OCI-LY1 (cell line): ENCODE results near the gene XKRX.

Experiments used
- H2AFZ ChIP-seq: fragments of 200-600 bp; sonication (generic), shearing (Covaris generic); 2 replicates; pipeline ENCODE4 v1.6.0; 2014; ENCODE audit warnings: antibody characterized with exemption, mild to moderate bottlenecking, low read length
- H3F3A ChIP-seq: fragments of 200-600 bp; sonication (generic), shearing (Covaris generic); 2 replicates; pipeline ENCODE4 v1.6.0; 2014; ENCODE audit warnings: mild to moderate bottlenecking, antibody characterized with exemption, low read length, moderate library complexity; ENCODE audit not compliant: insufficient read depth
- H3K27ac ChIP-seq: fragments of 200-600 bp; sonication (generic); 2 replicates; pipeline ENCODE4 v1.5.1; 2014; ENCODE audit warnings: low read length, mixed run types, mild to moderate bottlenecking, low read depth; ENCODE audit not compliant: poor library complexity, severe bottlenecking
- H3K27me3 ChIP-seq: fragments of 200-600 bp; sonication (generic); 2 replicates; pipeline ENCODE4 v1.6.0; 2014; ENCODE audit warnings: antibody characterized with exemption, mild to moderate bottlenecking, low read length, moderate library complexity; ENCODE audit not compliant: insufficient read depth
- H3K36me3 ChIP-seq: fragments of 200-600 bp; sonication (generic); 2 replicates; pipeline ENCODE4 v1.6.1; 2014; ENCODE audit warnings: mild to moderate bottlenecking, antibody characterized with exemption, low read length, moderate library complexity, mixed read lengths; ENCODE audit not compliant: insufficient read depth
- H3K4me1 ChIP-seq: fragments of 200-600 bp; sonication (generic); 2 replicates; pipeline ENCODE4 v1.5.1; 2014; ENCODE audit warnings: mild to moderate bottlenecking, low read length, moderate library complexity; ENCODE audit not compliant: insufficient read depth, severe bottlenecking
- H3K4me2 ChIP-seq: fragments of 200-600 bp; sonication (generic), shearing (Covaris generic); 2 replicates; pipeline ENCODE4 v1.6.1; 2014; ENCODE audit warnings: low read length
- H3K4me3 ChIP-seq: fragments of 200-600 bp; sonication (generic); 2 replicates; pipeline ENCODE4 v1.5.1; 2014; ENCODE audit warnings: low read length, low read depth, mild to moderate bottlenecking, mixed read lengths; ENCODE audit not compliant: poor library complexity, severe bottlenecking
- H3K79me2 ChIP-seq: fragments of 200-600 bp; shearing (Covaris generic); 2 replicates; pipeline ENCODE4 v1.6.1; 2016; ENCODE audit warnings: mixed run types, low read length, mixed read lengths; ENCODE audit not compliant: insufficient read depth
- H3K9ac ChIP-seq: fragments of 200-600 bp; sonication (generic), shearing (Covaris generic); 2 replicates; pipeline ENCODE4 v1.6.1; 2014; ENCODE audit warnings: mild to moderate bottlenecking, low read length, mixed read lengths
- H3K9me2 ChIP-seq: fragments of 200-600 bp; sonication (generic), shearing (Covaris generic); 2 replicates; pipeline ENCODE4 v1.6.1; 2014; ENCODE audit warnings: low read depth, mild to moderate bottlenecking, low read length, mixed read lengths
- H3K9me3 ChIP-seq: fragments of 200-600 bp; shearing (Covaris generic); 2 replicates; pipeline ENCODE4 v1.6.1; 2014; ENCODE audit warnings: low read length, mixed read lengths
- H4K20me1 ChIP-seq: fragments of 200-600 bp; sonication (generic), shearing (Covaris generic); 2 replicates; pipeline ENCODE4 v1.6.0; 2016; ENCODE audit warnings: mild to moderate bottlenecking, low read length; ENCODE audit not compliant: insufficient read depth
- EZH2 ChIP-seq: fragments of 200-600 bp; sonication (generic), shearing (Covaris generic); IDR thresholded peaks from 2 replicates; pipeline ENCODE4 v1.8.0; 2017; ENCODE audit warnings: borderline replicate concordance, mixed run types, mild to moderate bottlenecking, antibody characterized with exemption, low read length, moderate library complexity, mixed read lengths
- TF ChIP-seq, protein P1 (sequence below): fragments of 200-600 bp; sonication (generic), shearing (Covaris generic); IDR thresholded peaks from 2 replicates; pipeline ENCODE4 v1.5.1; 2017; ENCODE audit warnings: mild to moderate bottlenecking, antibody characterized with exemption, low read length, moderate library complexity, mixed read lengths

Gene XKRX

DNA sequence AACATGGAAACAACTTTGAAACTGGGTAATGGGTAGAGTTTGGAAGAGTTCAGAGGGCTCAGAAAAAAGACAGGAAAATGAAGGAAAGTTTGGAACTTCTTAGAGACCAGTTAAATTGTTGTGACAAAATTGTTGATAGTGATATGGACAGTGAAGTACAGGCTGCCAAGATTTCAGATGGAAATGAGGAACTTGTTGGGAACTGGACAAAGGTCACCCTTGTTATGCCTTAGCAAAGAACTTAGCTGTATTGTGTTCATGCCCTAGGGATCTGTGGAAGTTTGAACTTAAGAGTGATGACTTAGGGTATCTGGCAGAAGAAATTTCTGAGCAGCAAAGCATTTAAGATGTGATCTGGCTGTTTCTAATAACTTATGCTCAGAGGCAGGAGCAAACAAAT, 35.6 kb upstream of the XKRX start:
- TF ChIP-seq, protein P1, sequence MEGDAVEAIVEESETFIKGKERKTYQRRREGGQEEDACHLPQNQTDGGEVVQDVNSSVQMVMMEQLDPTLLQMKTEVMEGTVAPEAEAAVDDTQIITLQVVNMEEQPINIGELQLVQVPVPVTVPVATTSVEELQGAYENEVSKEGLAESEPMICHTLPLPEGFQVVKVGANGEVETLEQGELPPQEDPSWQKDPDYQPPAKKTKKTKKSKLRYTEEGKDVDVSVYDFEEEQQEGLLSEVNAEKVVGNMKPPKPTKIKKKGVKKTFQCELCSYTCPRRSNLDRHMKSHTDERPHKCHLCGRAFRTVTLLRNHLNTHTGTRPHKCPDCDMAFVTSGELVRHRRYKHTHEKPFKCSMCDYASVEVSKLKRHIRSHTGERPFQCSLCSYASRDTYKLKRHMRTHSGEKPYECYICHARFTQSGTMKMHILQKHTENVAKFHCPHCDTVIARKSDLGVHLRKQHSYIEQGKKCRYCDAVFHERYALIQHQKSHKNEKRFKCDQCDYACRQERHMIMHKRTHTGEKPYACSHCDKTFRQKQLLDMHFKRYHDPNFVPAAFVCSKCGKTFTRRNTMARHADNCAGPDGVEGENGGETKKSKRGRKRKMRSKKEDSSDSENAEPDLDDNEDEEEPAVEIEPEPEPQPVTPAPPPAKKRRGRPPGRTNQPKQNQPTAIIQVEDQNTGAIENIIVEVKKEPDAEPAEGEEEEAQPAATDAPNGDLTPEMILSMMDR: no peak
- TF ChIP-seq EZH2: no peak
- Histone ChIP-seq H3F3A (no peaks in the 10 kb centered on the region), H3K9ac (no peak overlapping the region), H3K36me3 (no peaks in the 10 kb centered on the region), H3K4me3 (no peak overlapping the region), H2AFZ (no peak overlapping the region), H3K4me1 (no peaks in the 10 kb centered on the region), H3K27me3 (no peaks in the 10 kb centered on the region), H3K79me2 (no peaks in the 10 kb centered on the region), H3K9me2 (no peaks in the 10 kb centered on the region), H3K9me3 (no peaks in the 10 kb centered on the region), H4K20me1 (no peaks in the 10 kb centered on the region), H3K4me2 (no peak overlapping the region), H3K27ac (no peak overlapping the region)

DNA sequence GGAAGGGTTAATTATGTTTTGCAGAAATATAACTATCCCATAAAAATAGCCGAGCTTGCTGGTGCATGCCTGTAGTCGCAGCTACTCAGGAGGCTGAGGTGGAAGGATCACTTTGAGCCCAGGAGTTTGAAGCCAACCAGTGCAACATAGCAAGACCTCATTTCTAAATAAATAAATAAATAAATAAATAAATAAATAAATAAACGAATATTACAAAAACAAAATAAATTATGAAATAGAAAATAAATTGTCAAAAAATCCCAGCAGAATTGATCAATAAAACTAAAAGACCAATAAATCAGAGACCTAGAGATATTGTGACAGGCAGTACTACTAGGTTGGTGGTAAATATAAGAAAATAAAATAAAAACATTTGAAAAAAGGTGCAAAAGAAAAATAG, 34.1 kb upstream of the XKRX start:
- no peak overlapping the region for H3K4me3 ChIP-seq
- TF ChIP-seq, protein P1: no peak
- TF ChIP-seq EZH2: no peak
- no peaks in the 10 kb centered on the region for H3F3A ChIP-seq

DNA sequence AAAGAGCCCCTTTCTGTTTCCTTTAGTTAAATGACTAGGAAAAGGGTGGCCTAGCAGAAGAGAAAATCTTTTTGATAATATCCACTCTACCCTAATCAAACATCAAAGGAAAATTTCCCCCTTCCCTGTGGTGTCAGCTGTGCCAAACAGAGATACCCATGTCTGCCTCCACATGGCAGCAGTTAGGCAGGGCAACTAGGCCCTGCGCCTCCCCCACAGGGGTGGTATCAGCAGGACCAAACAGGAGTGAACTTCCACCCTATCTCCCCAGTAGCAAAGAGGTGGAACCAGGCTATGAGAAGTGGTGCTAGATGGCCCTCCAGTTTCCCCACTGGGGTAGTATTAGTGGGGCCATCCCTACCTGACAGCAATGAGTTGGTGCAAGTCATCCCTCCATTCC, 19.8 kb upstream of the XKRX start:
- Histone ChIP-seq H3K27me3 (no peaks in the 10 kb centered on the region), H3K4me2 (no peak overlapping the region)

More for the DNA sequence above, 34.1 kb upstream of the XKRX start:
- H3K4me2 ChIP-seq: no peak overlapping the region
- no peaks in the 10 kb centered on the region for H3K36me3 ChIP-seq
- H3K27me3 ChIP-seq: no peaks in the 10 kb centered on the region
- H3K27ac ChIP-seq: no peak overlapping the region
- H3K9ac ChIP-seq: no peak overlapping the region
- H2AFZ ChIP-seq: no peak overlapping the region
- no peaks in the 10 kb centered on the region for H3K9me3 ChIP-seq
- no peaks in the 10 kb centered on the region for H3K4me1 ChIP-seq
- no peaks in the 10 kb centered on the region for H3K9me2 ChIP-seq
- H3K79me2 ChIP-seq: no peaks in the 10 kb centered on the region
- H4K20me1 ChIP-seq: no peaks in the 10 kb centered on the region

More for the DNA sequence above, 19.8 kb upstream of the XKRX start:
- H3F3A ChIP-seq: no peaks in the 10 kb centered on the region
- H3K36me3 ChIP-seq: no peaks in the 10 kb centered on the region
- H4K20me1 ChIP-seq: no peaks in the 10 kb centered on the region
- no peak overlapping the region for H3K4me3 ChIP-seq
- no peaks in the 10 kb centered on the region for H3K4me1 ChIP-seq
- H3K9me3 ChIP-seq: no peaks in the 10 kb centered on the region
- no peaks in the 10 kb centered on the region for H3K9me2 ChIP-seq
- no peak overlapping the region for H3K9ac ChIP-seq
- no peak overlapping the region for H3K27ac ChIP-seq
- H2AFZ ChIP-seq: no peak overlapping the region
- H3K79me2 ChIP-seq: no peaks in the 10 kb centered on the region
- TF ChIP-seq EZH2: no peak
- TF ChIP-seq, protein P1: no peak
